Epidermal melanocyte (primary cell): ENCODE measurements around the gene CNIH2.
A peak's percentile ranks its signal among the peaks of the same experiment; 100 is the strongest.
"Not testable (repeated sequence)": the region's sequence is repeated elsewhere in the genome, so short reads cannot be mapped to it uniquely, and the experiment has no call there.

Experiments used
- DNase-seq: peaks from one replicate; pipeline ENCODE4 v3.0.0; 2011; ENCODE audit warnings: low spot score; ENCODE audit not compliant: insufficient read length

Gene CNIH2

DNA sequence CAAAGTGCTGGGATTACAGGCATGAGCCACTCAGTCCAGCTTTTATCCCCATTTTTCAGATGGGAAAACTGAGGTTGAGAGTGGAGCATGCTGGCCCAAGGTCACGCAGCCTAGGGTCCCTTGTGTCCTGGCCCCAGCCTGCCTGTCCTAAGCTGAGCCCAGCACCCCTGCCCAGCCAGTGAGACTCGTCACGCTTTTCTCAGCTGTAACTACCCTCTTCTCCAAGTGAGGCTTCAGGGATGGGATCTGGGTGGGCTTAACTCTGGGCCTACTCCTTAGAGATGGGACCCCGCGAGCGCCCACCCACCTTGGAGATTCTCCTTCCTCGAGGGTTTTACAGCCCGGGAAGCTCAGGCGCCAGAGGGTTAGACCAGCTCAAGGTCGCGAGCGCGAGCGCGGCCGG is 13.3 kb downstream of the CNIH2 start:
- DNase-seq: peak; percentile 12

DNA sequence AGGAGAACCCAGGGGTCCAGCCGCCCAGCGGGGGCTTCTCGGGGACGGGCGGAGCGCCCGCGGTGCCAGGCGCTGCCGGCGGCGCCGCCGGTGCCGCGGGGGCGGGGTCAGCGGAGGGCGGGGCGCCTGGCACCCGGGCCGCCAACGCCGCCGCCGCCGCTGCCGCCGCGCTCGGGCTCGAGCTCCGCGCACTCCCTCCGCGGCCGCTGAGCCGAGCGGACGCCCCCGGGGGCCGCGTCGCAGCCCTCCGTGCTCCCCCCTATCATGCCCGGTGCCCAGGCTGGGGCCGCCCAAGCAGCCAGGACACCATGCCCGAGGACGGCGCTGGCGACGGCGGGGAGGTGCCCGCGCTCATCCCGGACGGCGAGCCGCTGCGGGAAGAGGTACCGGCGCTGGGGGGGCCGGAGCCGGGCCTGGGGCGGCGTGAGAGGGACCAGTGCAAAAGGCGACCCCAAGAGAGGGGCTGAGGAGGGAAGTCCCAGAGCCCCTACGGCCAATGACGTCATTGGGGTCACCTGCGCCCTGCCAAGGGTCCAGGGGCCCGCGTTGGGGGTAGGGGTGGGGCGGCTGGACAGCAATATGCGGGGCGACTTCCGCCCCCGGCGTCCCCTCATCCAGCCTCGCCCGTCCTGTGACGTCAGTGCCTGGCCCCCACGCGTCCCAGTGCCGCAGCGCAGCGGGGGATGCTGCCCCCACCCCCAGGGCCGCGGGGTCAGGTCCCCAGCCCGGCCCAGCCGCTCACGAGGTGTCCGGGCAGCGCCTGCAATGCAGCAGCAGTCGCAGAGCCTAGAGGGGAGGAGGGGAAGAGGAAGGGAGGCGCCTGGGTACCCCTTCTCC is 13.9 kb downstream of the CNIH2 start, which contains the start of gene TMEM151A:
TSS of gene TMEM151A (plus strand) at position 189 of the 837 bp plus-strand sequence. CDS start at position 309, 120 bp downstream.
- DNase-seq: no peak

DNA sequence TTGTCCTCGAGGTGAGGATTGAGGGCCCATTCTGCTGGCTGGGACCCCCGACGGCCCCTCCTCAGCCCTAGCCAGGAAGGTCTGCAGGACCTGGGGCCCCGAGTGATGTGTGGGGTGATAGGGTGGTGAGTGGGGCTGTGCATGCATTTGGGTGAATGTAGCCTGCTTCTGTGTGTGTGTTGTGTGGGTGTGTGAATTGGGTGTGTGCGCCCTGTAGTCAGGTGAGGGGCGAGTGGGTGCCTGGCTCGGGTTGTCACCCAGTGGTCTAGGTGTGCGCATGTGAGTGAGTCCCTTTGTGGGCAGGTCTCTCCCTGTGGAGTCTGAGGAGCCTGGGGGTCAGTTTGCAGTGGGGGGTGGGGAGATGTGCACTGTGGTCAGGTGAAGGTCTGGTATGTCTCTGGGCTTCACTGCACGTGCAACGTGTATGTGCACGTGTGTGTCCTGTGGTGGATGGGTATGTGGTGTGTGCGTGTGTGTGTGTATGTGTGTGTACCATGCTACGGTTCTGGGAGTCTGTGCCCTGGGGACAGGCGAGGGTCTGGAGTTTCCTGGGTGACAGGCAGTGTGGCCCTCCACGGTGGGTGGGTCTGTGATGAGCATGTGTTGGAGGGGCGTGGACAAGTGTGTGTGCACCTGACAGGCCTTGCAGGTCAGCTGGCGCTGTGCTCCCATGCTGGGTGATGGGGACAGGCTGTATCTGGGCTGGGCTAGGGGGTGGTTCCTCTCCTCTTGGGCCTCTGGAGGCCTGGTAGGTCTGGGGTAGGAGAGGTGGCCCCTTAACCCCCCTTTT is 14.8 kb downstream of the CNIH2 start:
- DNase-seq: no peak

DNA sequence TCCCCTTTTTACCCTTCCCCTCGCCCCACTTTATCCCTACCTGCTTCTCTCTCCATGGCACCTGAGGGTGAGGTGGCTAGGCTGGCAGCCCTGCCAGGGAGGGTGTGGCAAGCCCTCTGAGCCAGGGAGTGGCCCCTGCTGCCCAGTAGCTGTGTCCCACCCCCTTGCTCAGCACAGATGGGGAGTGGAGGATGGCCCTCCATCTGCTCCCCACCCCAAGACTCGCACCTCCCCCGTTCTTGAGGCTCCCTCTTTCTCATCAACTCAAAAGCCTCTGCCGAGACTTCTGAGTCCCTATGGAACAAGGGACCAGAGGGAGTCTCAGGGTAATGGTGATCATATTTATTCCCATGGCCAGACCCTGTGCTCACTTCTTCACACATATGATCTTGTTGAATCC is 15.4 kb downstream of the CNIH2 start:
- DNase-seq: no peak

GRCh38 chr11:66293777-66294625 is 16.0 kb downstream of the CNIH2 start:
- no peak for DNase-seq

- DNase-seq: no peak
Measured at GRCh38 chr11:66294626-66295620, 16.9 kb downstream of the CNIH2 start.

- no peak for DNase-seq
Measured at GRCh38 chr11:66297610-66298009, 19.6 kb downstream of the CNIH2 start.

DNA sequence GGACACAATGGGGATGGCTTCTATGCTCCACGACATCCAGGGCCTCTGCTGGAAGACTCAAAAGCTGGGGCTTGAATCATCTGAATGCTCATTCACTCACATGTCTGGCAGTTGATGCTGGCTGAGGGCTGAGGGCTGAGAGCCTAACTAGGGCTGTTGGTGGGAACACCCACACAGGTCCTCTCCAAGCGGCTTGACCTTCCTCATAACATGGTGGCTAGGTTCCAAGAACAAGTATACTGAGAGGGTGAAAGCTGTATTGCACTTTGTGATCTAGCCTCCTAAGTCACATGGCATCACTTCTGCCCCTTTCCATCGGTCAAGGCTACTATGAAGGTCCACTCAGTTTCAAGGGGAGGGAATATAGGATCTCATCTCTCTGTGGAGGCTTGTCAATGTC is 21.2 kb downstream of the CNIH2 start:
- DNase-seq: no peak

DNA sequence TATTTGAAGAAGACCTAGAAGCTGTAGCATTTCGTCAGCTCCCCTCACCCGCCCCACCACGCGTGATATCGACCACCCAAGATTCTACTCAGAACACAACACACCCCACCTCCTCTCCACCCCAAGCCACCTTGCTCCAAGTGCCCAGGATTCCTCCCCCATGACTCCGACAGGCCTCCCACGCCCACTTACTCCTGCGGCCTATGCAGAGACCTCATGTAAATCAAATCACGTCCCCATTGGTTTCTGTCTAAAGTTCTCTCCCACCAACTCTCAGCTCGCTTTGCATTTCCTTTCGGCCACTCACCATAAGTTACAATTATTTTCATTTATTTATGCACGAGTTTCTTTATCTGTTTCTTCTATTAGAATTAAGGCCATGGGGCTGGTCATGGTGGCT is 24.7 kb downstream of the CNIH2 start:
- no peak for DNase-seq

- DNase-seq: no peak
Measured at GRCh38 chr11:66309475-66309874, 31.5 kb downstream of the CNIH2 start.

- DNase-seq: no peak
Measured at GRCh38 chr11:66310324-66310723, 32.3 kb downstream of the CNIH2 start.

DNA sequence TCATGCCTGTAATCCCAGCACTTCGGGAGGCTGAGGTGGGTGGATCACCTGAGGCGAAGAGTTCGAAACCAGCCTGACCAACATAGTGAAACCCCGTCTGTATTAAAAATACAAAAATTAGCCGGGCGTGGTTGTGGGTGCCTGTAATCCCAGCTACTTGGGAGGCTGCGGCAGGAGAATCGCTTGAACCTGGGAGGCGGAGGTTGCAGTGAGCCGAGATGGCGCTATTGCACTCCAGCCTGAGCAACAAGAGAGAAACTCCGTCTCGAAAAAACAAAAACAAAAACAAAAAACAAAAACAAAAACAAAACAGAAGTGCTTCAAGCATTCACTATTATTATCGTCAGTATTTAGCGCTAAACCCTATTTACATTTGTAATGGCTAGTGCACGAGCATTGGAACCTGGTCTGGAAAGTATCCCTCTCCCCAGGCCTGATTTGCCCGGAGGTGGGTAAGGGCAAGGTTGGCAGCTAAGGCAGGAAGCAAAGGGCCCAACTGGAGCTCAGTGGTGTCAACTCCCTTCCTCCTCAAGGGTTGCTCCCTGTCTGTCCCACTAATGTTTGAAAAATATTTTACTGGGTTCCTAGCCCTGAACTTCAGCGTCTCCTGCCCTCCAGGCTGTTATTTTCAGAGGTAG is 32.9 kb downstream of the CNIH2 start:
- DNase-seq: not testable (repeated sequence)

DNA sequence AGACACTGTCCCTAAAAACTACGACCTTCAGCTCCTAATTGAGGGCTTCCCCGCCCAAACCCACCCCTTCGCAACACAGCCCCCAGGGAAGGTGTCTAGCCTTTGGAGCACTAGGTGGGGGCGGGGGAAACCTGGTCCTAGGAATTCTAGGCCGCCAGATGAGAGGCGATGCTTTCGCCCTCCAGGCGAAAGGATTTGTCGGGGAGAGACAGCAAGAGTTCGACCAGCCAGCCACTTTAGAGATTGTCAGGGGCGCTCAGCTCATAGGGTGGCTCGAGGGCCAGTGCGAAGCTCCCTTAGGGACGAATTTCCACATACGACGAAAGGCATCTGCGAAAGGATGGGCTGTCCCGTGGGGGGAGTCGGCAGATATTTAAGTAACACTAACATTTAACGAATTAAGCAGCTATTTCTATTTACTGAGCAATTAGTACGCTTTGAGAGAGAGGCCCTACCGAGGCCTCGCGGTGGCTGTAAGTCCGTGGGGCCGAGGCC is 33.5 kb downstream of the CNIH2 start:
- DNase-seq: no peak

DNA sequence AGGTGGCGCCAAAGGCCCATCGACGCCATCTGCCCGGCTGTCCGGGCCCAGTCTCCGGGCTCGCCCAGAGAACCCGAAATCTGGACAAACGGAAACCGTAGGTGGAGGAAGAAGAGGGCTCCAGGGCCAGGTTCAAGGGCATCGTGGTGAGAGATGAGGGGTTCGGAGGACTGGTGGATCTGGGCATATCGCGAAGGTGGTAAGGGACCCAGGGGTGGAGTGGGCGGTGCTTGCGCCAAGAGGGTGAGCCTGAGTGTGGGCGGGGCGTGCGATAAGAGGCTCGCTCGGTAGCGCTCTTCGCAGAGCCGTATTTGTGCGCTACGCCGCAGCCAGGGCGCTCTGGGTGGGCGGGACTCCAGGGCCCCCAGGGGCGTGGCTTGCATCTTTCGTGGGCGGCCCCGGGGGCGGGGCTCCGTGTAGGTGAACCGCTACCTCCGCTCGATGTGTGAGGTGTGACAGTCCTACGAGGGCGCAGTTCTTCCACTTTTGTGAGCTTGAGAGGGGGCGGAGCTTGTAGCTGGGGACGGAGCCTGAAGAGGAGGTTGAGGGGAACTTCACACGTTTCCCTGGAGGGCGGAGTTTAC is 34.1 kb downstream of the CNIH2 start:
- peak; percentile 66 for DNase-seq

- DNase-seq: peak; percentile 95
Measured at GRCh38 chr11:66312549-66313320, 34.8 kb downstream of the CNIH2 start.

GRCh38 chr11:66313321-66314185 is 35.6 kb downstream of the CNIH2 start:
- DNase-seq: no peak

DNA sequence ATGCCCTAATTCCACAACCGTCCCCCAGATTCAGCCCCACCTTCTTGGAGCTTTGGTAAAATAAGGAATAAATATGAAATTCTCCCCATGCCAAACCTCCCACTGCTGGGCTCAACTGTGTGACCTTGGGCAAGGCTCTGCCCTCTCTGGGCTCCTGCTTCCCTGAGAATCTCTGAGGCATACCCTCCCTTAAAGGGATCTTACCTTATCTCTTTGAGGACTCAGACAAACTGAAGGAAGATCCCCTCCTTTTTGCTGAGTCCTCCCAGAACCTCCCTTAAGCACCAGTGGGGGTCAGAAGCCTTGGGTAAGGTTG is 36.2 kb downstream of the CNIH2 start:
- no peak for DNase-seq
